Activated CD8-positive, alpha-beta memory T cell treated with anti-CD3 and anti-CD28 coated beads, Interleukin-2, amount 50 U/mL, for 24 hours (primary cell): ENCODE data around the gene HSDL2.

Source experiments
- DNase-seq: peaks from one replicate; pipeline ENCODE4 v3.0.0-alpha.2; 2020; ENCODE audit errors: extremely low read depth

HSDL2 gene

GRCh38 chr9:112446526-112446925 is 66.6 kb downstream of the HSDL2 start:
- no peak for DNase-seq

- DNase-seq, result no peak
These were observed 67.4 kb downstream of the HSDL2 start for GRCh38 chr9:112447283-112447761.

- no peak for DNase-seq
These were observed 82.9 kb downstream of the HSDL2 start for GRCh38 chr9:112462855-112463254.

- no peak for DNase-seq
These were observed 85.4 kb downstream of the HSDL2 start for GRCh38 chr9:112465352-112465751.

GRCh38 chr9:112472996-112473395 is 93.1 kb downstream of the HSDL2 start:
- DNase-seq, result no peak

- DNase-seq, result no peak
These were observed 94.1 kb downstream of the HSDL2 start for GRCh38 chr9:112473986-112474385.

GRCh38 chr9:112475318-112475717 is 95.4 kb downstream of the HSDL2 start:
- DNase-seq, result no peak

- no peak for DNase-seq
These were observed 97.4 kb downstream of the HSDL2 start for GRCh38 chr9:112477330-112477729.

- DNase-seq, result no peak
These were observed 99.3 kb downstream of the HSDL2 start for GRCh38 chr9:112479221-112479620.

- no peak for DNase-seq
These were observed 104.7 kb downstream of the HSDL2 start for GRCh38 chr9:112484607-112485006.

GRCh38 chr9:112485574-112485973 is 105.7 kb downstream of the HSDL2 start:
- DNase-seq, result no peak

GRCh38 chr9:112486221-112487007 is 106.5 kb downstream of the HSDL2 start, which contains the start of gene KIAA1958:
Gene KIAA1958 (plus strand): TSS chr9:112486827. CDS start chr9:112574081, 87,254 bp downstream.
- DNase-seq, result peak; percentile 73

GRCh38 chr9:112487008-112487798 is 107.3 kb downstream of the HSDL2 start:
- DNase-seq, result peak; percentile 13

GRCh38 chr9:112487799-112488340 is 108.0 kb downstream of the HSDL2 start:
- DNase-seq, result no peak

GRCh38 chr9:112489039-112489546 is 109.2 kb downstream of the HSDL2 start:
- DNase-seq, result no peak

- DNase-seq, result no peak
These were observed 110.2 kb downstream of the HSDL2 start for GRCh38 chr9:112489876-112490666.

- DNase-seq, result no peak
These were observed 113.7 kb downstream of the HSDL2 start for GRCh38 chr9:112493393-112494137.

- DNase-seq, result no peak
These were observed 114.2 kb downstream of the HSDL2 start for GRCh38 chr9:112494153-112494552.

- DNase-seq, result no peak
These were observed 115.7 kb downstream of the HSDL2 start for GRCh38 chr9:112495614-112496013.

- DNase-seq, result no peak
These were observed 116.3 kb downstream of the HSDL2 start for GRCh38 chr9:112496074-112496722.
